GM20431 (cell line): ENCODE results near the gene AQP11.
"Not testable (repeated sequence)": the region's sequence is repeated elsewhere in the genome, so short reads cannot be mapped to it uniquely, and the experiment has no call there.

Source experiments
- in situ Hi-C: fragments of 300-500 bp; cut with MseI, MboI; formaldehyde crosslinking; loops from one replicate; pipeline ENCODE4 v1.15.0; 2020; ENCODE audit warnings: low sequenced_read_pairs; ENCODE audit not compliant: unreplicated experiment

The AQP11 gene

DNA sequence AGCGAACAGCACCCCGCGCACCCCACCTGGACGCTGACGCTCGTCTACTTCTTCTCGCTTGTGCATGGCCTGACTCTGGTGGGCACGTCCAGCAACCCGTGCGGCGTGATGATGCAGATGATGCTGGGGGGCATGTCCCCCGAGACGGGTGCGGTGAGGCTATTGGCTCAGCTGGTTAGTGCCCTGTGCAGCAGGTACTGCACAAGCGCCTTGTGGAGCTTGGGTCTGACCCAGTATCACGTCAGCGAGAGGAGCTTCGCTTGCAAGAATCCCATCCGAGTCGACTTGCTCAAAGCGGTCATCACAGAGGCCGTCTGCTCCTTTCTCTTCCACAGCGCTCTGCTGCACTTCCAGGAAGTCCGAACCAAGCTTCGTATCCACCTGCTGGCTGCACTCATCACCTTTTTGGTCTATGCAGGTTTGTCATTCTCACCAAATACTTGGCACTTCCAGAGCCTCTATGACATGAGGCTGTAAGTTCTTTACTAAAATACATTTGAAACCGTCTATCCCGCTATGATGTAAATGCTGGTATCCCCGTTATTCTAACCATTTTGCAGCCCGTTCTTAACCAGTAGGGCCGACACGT is 535 bp downstream of the AQP11 start:
- in situ Hi-C loops: no loop called here

DNA sequence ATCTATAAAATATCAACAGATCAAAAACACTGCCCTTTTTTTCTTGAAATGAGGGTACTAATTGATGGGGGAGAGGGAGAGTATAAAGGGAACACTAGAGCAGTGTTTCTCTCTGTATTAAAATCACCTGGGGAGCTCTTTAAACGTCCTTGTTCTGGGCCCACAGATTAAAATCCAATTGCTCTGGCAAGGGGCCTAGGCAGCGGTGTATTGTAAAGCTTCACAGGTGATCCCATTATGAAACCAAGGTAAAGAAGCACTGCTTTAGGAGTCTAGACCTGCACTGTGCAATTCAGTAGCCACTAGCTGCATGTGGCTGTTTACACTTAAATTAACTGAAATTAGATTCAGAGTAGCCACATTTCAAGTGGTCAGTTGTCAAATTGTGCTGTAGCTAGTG is 3.0 kb downstream of the AQP11 start:
- in situ Hi-C loops: no loop called here

DNA sequence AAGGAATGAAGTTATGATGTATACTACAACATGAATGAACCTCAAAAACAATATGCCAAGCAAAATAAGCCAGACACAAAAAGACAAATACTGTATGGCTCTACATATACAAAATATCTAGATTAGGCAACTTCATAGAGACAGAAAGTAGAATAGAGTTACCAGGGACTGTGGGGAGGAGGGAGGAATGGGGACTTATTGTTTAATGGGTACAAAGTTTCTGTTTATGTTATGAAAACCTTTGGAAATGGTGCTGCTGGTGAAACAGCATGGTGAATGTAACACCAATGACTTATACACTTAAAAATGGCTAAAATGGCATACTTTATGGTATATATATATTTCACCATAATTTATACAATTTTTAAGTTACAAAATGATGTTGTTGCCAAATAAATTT is 4.1 kb downstream of the AQP11 start:
- in situ Hi-C loops: no loop called here

DNA sequence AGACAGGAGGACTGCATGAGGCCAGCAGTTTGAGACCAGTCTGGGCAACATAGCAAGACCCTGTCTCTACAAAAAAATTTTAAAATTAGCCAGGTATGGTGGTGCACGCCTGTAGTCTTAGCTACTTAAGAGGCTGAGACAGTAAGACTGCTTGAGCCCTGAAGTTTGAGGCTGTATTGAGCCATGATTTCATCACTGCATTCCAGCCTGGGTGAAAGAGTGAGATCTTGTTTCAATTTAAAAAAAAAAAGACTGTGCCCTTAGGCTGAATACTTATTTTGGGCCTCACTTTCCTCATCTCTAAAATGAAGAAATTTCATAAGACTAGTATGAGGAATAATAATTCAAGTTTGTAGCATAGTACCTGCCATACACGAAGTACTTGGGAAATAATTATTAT is 6.9 kb downstream of the AQP11 start:
- in situ Hi-C loops: no loop called here

DNA sequence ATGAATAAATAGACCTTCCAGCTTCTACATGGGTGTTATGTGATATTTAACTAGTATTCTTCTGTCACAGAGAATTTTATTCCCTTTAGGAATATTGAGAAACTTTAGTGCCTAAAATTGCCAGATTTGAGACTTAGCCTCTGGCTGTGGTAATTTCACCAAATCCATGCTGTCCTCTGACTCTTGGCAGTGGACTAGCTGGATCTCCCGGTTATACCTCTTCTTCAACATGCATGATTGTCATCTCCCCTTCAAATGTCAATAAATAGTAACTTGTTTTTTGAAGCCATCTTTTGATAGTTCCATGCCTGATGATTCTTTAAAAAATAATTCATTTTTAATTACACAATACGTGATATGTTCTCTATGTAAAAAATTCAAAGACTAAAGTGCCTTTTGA is 8.4 kb downstream of the AQP11 start:
- in situ Hi-C loops: no loop called here

DNA sequence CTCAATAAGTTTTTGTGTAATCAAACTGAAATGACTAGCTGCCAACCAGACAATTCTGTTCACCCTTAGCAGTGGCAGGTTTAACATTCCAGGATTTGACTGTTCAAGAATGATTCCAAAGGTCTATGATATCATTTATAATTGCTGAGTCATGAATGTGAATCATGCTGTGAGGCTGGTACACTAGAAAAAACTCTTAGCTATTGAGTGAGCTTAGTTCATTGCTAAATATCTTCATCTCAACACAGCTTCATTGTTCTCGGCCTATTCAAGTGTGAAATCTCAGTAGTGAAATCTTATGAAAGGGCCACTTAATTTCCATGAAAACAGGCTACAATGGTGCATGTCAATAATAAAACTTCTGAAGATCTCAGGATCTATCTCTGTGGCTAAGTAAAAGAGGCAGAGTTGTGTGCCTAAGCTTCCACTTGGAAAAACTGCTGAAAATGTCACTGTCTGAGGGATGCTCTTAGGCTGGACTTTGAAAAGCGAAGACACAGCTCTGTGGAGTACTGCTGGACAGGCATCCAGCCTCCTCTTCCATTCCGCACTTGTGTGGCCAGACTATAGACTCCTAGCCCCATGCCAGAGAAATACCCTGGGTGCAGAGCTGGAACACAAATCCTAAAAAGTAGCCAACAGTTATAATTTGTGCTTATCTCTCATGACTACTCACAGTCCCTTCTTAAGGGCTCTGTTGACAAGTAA is 12.8 kb downstream of the AQP11 start:
- in situ Hi-C loops: no loop called here

DNA sequence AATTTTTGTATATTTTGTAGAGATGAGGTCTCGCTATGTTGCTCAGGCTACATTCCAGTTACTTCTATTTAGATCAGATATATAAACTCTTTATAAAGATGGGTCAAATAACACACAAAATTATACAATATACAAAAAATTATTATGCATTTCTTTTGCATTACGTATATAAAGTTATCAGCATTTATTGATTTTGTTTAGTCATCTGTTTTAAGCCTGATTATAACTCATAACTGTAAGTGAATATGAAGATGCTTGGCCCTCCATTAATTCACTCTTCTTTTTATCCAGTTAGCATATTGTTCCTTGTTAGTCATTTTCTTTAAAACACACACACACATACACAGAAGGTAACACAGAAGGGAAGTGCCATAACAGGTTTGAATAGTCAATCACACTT is 14.5 kb downstream of the AQP11 start:
- in situ Hi-C loops: no loop called here

DNA sequence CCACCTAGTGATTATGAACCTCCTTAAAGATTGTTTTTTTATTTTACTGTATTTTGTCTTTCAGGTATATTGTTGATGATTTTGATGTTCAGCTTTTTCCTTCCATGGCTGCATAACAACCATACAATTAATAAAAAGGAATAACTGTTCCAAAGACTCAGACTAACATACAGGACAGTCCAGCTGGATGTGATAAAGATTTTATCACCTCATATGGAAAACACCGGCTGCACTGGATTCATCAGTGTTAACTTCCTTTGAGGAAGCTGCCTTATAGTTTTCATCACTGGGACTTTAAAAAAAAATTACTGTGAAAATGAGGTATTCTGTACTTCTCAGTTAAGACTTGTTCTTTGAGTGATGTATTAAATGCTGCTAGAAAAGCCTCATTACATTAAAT is 19.5 kb downstream of the AQP11 start:
- in situ Hi-C loops: no loop called here

DNA sequence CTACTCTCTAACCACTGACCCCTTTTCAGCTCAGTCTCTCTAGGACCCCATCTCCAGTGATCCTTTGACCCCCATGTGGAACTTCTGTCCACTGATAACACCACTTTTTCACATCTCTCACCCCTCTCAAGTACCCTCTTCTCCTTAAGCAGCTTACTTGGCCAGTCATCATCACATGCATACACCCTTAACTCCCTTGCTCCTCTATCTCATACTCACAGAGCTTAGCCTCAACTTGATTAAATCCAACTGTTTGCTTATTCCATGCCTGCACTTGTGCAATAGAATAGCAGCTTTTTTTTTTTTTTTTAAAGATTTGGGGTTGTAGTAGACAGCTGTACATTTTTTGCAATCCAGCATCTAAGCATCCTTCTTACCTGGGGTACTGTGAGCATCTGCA is 22.2 kb downstream of the AQP11 start:
- in situ Hi-C loops: no loop called here

DNA sequence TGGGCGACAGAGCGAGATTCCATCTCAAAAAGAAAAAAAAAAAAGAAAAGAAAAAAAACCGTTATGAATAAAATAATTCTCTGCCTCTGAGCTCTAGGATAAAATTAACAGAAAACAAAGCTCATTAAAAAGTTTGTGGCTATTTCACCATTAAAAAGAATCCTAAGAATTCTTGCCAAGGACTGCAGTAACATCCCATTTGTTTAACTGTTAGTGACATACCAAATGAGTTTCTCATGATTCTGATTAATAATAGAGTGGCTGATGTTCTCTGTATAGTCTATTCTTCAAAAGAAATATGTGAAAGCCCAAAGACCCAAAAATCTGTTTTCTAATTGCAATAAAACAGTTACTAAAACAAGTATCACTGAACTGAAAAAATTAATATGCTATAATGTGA is 28.1 kb downstream of the AQP11 start:
- in situ Hi-C loops: no loop called here

DNA sequence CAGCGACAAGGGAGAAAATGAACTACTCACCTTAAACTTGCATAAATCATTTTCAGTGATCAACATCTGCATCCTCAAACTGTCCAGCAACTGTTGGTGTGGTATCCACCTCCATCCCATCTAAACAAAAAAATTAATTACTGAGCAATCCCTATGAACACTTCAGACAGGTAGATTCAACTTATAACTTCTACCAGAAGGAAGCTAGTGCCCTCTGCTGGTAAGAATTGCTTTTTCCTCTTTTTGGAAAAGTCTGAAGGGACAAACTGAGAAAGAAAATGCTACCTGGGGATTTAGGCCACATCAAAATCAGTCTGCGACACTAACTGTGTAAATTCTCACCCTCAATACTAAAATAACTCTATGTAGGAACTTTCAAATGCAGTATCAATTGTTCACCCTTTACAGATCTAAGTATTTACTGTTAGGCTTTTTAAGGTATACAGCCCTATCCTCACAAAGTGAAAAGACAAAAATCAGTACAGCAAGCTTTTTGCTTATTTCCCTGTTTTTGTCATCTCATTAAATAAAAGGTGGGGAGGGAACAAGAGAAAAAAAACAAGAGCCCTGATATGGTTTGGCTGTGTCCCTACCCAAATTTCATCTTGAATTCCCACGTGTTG is 29.9 kb downstream of the AQP11 start:
- in situ Hi-C loops: no loop called here

DNA sequence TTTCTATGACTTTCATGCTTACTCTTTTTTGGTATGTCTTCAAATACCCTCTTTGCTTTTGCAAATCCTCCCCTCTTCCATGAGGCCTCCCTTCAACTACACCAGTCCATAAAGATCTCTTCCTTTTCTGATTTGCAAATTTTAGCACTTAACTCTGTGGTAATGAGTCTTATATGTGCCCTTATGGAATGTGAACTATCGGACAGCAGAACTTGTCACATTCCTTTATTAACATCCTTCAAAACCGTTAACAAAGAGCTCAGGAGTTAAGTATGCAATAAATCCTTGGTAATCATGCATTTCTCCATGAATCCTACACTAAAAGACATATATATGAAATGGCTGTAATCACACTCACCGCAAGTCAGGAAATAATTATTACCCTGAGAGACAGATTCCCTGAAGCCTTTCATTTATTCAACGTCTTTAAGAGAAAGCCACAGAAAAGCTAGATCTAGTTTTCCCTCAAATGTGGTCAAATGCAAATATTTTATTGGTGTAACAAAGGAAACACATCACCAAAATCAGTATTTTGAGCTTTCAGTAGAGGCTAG is 40.5 kb downstream of the AQP11 start:
- in situ Hi-C loops: no loop called here

DNA sequence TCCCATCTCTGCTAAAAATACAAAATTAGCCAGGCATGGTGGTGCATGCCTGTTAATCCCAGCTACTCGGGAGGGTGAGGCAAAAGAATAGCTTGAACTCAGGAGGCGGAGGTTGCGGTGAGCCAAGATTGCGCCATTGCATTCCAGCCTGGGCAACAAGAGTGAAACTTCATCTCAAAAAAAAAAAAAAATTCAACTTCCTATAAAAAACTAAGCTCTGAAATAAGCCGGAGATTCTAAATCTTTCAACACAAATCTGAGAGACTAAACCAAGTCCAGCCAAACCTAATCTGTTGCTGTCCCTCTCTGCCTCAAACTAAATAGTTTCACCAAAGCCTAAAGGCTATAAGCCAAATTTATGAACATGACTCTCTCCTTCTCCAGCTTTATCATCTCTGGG is 44.2 kb downstream of the AQP11 start:
- in situ Hi-C loops: not testable (repeated sequence)

DNA sequence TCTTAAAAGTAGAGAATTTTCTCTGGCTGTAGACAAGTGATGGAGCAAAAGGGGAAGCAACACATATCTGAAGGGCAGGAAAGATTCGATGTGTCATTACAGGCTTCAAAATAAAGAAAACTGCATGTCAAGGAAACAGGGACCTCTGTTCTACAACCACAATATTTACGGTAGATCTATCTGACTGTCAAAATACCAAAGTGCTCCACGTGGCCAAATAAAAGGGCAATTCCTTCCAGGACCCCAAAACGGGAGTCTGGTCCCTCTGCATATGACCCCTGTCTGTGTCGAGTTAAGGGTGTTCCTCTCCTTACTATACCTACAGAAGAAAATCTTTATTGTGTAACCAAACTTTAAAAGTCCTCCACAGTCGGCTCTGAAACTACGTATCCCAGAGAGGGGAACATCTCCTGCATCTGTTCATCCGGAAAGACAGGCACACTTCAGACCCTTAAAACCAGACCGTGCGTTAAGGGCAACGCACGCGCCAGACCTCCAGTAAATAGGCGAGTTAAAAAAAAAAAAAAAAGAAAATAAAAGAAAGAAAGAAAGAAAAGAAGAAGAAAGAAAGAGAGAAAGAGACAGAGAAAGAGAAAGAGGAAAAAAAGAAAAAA is 47.1 kb downstream of the AQP11 start:
- in situ Hi-C loops: no loop called here

DNA sequence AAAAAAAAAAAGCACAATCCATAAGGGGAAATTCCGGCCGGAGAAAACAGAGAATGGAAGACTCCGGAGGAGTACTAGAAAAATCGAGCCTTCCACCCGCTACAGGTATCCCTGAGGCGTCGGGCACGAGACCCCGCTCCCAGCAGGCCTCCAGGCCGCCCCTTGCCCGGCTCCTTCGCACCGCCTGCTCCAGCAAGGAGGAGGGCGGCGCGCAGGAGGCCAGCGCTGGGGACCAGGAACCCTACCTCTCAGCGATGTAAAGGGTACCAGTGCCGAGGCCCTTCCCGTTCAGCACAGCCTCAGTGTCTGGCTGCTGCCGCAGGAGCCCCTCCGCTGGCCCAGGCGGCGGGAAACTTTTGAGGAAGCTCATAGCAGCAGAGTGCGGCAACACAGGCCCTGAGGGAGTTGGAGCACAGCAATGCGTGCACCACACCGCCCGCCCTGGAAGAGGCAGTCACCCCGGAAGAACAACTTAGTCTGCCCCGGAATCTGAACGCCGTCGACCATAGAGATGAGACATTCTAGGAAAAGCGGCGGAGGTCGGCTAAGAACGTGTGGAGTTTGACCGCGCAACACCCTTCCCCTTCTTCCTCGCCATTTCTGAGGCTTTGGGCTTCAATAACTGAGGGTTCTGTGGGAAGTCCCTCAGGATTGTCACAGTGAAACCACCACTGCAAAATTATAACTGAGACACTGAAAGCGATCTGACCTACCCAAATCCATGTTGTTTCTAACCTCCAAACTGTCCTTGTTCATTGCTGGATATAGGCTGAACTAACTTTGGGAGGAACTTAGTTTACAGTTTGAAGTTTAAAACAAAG is 47.8 kb downstream of the AQP11 start, which contains the start of gene CLNS1A:
Gene CLNS1A (minus strand): TSS at position 450 of the 821 bp plus-strand sequence. CDS start 80 bp downstream, at position 370.
- in situ Hi-C loops: no loop called here

DNA sequence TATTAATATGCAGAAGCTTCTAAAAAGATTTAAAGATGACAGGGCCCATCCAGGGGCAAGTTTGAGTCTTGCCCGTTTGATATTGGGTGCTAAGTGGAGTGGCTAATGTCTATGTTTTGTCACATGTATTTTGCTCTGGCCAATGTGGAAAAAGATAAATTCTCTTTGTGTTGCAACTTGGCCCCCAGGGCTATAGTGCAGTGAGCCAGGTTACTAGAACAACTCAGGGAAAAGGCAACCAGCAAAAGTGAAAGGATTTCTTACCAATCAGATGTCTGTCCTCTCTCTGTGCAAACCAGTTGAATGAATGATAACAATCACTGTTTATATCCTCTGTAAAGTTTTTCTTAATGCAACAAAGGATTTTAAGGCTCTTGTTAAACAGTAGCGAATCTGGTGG is 52.5 kb downstream of the AQP11 start:
- in situ Hi-C loops: no loop called here

DNA sequence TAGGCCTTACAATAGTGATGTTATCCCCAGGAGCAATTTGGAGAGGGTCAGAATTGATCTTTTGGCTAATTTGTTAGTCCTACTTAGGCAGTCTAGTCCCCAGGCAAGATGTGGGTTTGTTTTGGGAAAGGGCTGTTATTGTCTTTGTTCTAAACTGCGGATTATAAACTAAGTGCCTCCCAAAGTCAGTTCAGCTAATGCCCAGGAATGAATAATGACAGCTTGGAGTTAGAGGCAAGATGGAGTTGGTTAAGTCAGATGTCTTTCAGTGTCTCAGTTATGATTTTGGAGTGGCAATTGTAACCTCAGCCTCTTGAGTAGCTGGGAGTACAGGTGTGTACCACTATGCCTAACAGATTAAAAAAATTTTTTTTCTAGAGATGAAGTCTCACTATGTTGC is 55.1 kb downstream of the AQP11 start:
- in situ Hi-C loops: no loop called here

DNA sequence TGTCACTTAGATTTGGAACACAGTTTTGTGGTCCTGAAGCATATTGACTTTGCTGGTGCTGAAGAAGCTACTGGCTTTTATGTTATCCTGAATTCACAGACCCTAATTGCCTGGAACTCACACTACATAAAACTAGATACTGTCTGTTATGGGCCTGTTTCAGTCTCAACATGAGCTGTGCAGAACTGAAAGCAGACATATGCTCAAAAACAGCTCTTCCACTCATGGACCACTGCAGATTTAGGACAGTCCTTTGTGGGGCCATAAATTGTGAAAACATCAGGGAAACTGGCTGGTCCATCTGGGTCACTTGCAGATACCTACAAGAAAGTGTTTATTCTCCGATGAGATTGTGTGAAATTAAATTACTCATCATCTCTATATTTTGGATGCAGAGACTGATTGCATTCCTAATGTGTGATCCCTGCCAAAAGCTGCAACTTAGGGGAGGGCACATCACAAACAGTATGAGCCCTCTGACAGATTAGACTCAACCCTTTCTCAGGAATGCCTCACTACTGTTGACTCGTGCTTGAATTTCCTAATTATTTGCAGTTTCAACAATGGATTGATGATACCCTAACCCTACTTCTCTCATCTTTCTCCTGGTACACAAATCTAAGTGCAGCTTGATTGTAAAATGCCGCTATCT is 58.0 kb downstream of the AQP11 start:
- in situ Hi-C loops: no loop called here

DNA sequence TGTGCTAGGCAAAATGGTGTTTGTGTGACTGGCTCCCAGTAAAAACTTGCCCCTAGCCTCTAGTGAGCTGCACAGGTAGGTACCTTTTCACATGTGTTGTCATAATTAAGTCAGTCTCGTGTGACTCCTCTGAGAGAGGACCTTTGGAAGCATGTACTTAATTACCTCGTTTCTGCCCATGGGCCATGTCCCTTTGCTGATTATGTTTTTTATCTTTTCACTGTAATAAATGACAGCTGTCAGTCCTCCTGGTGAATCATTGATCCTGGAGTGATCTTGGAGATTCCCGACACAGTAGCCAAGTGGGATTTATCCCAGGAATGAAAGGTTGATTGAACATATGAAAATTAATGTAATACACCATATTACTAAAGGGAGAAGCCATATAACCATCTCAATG is 60.4 kb downstream of the AQP11 start:
- in situ Hi-C loops: no loop called here
